Fibroblast of skin of scalp (primary cell): ENCODE results near the gene COL25A1. TPM values are rescaled to one million over a fixed set of nuclear protein-coding genes. Genes with fewer than 3 reads are reported as not detected.

ENCODE experiments used
- DNase-seq: peaks from one replicate; pipeline ENCODE4 v3.0.0-alpha.2; 2013
- polyA plus RNA-seq, 2 experiments: library from polyadenylated mRNA; unstranded; fragments of 120-200 nt; gene quantifications; one replicate each; pipeline ENCODE4 v1.2.1, GENCODE V29; 2013; ENCODE audit not compliant: insufficient read length in 2 of 2

Gene COL25A1
- polyA plus RNA-seq (2013, experiment 1 of 2; ENCODE audit: insufficient read length): 2.0 TPM
- polyA plus RNA-seq (2013, experiment 2 of 2; ENCODE audit: insufficient read length): 3.1 TPM

- DNase-seq: peak; percentile 66
Observed at GRCh38 chr4:109302361-109303139, at the start of gene COL25A1. Gene COL25A1, minus strand, starts transcription at chr4:109302658.

DNA sequence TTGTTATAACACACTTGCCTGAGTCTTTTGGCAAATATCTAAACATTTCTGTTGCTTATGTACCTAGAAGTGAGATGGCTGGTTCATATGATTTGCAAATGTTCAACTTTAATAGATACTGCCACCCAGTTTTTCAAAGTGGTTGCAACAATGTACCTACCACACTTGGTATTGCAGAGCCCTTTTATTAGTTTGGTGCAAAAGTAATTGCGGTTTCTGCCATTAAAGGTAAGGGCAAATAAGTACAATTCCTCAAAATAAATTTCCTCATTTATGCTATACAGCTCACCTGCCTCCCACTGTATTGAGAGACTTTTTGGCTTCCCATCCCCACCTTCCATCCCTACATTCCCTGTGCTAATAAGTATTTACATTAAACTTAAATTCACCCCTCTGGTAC, 47.7 kb upstream of the COL25A1 start:
- DNase-seq: no peak

- peak; percentile 13 for DNase-seq
Observed at GRCh38 chr4:109334129-109335105, 32.0 kb upstream of the COL25A1 start.

DNA sequence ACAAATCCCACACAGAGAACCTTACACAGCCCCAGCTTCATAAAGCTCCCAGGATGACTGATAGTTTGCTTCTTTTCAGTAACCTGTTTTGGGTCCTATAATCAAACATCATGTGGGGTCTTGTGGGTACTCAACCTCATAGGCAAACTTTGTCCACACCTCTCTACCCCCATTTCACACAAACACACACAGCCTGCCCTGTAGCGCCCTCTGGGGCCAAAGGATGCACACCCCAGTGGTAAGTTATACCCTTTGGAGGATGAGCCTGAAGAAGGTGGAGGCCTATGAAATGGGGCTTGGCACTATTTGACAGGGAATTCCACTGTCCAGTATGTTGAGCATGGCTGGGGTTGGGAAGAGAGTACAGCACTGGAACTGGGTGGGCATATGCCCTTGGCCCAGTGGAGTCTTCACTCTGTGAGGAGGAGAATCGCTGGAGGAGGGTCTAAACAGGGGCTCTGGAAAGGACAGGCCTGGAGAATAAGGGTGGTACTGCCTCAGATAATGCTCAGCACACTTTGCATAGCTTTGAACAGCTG, 30.5 kb upstream of the COL25A1 start:
- no peak for DNase-seq

GRCh38 chr4:109327641-109328040, 25.2 kb upstream of the COL25A1 start:
- peak; percentile 26 for DNase-seq

GRCh38 chr4:109325698-109326097, 23.2 kb upstream of the COL25A1 start:
- no peak for DNase-seq

DNA sequence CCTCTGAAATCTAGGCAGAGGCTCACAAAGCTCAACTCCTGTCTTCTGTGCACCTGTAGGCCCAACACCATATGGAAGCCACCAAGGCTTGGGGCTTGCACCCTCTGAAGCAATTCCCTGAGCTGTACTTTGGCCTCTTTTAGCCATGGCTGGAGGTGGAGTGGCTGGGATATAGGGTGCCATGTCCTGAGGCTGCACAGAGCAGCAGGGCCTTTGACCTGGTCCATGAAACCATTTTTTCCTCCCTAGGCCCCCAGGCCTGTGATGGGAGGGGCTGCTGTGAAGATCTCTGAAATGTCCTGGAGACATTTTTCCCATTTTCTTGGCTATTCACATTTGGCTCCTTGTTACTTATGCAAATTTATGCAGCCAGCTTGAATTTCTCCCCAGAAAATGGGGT, 20.9 kb upstream of the COL25A1 start:
- DNase-seq: no peak

GRCh38 chr4:109321232-109321631, 18.8 kb upstream of the COL25A1 start:
- DNase-seq: no peak

GRCh38 chr4:109319684-109320083, 17.2 kb upstream of the COL25A1 start:
- no peak for DNase-seq

GRCh38 chr4:109319156-109319555, 16.7 kb upstream of the COL25A1 start:
- DNase-seq: no peak

DNA sequence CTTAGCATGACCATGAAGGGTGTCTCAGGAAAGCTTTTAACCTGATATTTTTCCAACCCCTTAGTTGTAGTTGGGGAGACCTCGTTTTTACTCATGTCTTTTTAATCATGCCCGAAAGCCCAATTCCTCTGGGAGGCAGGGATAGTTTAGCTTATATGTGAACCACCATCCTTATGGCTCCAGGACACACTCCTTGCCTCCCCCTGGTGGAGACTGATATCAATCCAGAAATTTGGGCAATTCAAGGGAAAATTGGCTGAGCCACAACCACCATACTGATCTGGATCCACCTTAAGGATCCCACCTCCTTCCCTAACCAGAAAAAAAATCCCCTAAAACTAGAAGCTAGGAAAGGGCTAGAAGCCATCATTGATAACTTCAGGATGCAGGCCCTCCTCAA, 13.4 kb upstream of the COL25A1 start:
- peak; percentile 32 for DNase-seq

DNA sequence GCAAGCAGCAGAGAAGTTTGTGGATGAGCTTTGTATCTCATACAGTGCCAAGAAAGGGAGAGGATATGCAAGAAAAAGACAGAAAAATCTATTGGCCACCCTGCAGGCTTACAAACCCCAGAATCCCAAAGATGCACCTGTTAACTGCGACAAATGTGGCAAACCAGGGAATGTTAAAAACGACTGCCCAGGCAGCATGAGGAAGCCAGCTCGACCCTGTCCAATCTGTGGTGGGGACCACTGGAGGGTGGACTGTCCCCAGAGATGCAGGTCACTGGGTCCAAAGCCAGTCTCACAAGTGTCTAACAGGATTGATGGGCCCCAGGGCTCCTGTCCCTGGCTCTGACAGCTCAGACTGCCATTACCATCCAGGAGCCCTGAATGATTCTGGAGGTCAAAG, 12.9 kb upstream of the COL25A1 start:
- no peak for DNase-seq

DNA sequence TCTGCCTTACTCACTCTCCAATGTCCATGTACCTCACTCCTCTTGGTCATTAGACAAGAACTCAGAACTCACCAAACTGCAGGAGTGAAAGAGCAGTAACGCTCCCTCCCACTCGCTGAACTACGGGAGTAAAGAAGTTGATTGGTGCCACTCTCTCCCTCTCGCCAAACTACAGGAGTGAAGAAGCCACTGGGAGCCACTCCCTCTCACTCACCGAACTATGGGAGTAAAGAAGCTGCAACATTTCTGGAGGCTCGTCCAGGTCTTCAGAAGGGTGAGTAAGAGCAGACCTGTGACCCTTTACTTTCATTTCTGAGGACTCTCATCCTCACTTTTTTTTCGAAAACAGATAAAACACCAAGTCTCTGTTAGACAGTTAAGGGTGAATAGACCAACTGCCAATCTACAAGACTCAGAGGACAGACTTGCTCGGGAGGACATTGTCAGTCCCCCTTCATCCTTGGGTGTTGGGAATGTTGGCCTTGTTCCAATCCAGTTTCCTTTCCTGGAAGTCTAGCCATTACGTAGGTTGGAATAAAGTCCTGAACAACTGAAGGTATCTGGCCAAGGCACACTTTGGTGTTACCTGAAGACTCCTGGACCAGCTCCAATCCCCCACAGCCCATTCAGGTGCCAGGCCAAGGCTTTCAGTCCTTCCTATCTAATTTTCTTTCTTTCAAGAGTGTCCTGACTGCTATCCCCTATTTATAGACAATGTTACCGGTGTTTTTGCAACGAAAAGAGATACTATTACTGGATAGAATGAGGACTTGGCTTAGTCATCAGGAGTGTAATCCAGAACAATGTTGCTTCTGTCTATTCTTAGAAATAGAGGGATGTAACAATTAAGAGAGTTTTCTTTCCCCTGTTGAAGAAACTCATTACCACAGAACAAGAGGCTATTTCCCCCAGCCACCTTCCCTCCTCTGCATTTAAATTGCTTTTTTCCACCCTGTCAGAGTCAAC, 11.0 kb upstream of the COL25A1 start:
- no peak for DNase-seq

DNA sequence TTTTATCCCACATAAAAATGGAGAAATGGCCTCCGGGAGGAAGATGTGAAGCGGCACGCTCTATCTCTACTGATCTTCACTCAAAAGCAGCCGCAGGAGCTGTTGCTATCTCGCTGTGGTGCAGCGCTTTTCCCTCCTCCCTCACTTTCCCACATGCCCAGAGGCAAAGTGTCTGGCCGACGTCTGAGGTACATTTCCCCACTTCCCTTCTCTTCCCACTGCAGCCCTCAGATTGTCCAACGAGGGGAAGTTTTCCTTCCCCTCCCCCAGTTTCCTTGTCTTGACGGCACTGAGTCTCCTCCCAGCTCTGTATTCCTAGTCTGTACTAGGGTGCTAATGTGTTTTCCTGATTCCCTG, 660 bp upstream of the COL25A1 start:
- peak; percentile 27 for DNase-seq

GRCh38 chr4:109301651-109302360, 652 bp downstream of the COL25A1 start:
- no peak for DNase-seq

DNA sequence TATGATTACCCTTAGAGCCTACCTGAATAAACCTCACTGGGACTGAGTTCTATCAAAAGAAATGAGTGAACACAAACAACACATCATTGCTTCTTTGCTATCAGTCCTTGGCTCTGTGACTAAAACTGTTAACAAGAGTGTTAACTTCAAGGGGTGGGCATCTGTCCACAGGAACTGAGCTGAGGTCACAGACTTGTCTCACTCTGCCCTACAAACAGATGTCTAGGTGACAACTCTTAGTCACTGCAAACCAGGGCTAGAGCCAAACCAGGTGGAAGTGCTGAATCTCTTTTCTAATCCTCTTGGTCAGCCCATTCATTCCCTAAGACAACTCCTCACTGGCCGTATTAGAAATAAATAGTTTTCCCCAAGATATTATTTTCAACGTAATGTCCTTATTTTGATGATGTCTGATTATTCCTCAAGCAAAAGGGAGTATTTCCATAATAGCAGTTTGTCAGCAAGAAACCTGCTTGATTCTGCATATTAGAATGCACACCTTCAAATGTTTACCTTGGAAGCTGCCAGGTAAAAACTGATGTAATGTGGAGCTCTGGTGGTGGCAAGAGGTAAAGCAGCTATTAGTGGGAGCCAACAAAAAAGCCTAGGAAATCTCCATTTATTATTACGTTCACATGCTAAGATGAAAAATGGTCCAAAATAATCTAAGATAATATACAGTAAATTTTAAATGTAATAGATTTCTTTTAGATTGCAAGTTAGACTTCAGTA, 4.0 kb downstream of the COL25A1 start:
- no peak for DNase-seq

DNA sequence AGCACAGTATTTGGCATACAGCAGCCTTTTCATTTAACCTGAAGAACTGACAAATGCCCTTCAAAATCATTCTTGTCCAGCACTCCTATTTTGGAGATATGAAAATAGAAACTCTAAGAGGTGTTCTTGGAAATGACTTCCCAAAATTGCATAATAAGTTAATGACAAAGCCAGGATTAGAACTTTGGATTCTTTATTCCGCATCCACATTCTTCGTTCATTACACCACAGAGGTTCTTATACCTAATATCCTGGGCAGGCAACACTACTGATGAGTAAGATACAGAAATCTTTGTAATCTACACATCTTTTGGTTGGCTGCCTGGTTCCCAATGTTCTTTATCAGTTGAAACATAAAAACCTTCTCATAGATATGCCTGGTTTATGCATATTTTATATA, 5.9 kb downstream of the COL25A1 start:
- DNase-seq: no peak

- no peak for DNase-seq
Observed at GRCh38 chr4:109295081-109295480, 7.4 kb downstream of the COL25A1 start.

DNA sequence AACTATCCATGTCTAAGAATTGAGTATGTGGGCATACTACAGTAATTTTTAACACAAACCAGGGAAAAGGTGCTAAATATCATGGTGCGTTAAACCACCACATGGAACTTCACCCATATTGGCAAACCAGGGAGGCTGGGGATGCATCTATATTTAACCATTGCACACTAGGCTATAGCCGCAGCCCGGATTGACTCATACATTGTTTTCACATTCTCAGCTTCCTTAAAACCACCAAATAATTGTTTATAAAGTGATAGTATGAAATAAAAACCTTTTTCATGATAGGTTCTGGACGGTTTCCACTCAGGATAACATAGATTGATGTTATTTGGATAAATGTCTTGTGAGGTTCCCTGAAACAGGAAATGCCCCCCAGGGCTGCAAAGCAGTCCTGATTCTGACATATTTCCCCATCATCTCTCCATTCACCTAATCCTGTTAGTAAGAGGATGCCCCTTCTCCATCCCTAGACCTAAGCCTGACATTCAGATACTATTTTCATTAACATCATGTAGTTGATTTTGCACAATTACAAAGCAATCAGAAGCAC, 7.9 kb downstream of the COL25A1 start:
- peak; percentile 52 for DNase-seq

DNA sequence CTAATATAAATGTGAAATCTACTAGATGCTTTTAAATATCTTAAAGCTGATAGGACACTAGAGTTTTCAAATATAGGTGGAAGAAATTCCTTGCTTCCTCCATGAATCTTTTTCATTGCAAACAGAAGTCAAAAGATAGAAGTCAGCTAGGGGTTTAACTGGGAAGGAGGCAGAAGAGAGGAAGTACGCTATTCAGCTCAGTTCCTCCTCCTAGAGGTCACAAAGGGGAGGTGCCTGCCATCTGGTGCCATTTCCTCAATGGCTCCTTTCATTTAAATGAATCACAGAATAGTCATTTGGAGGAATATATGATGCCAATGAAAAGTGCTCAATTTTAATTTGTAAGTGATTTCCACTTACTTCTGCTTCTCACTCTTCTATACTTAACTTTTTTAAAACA, 8.5 kb downstream of the COL25A1 start:
- DNase-seq: no peak
